ENCODE data around the gene TUSC2. TPM values are rescaled to one million over a fixed set of nuclear protein-coding genes. Genes with fewer than 3 reads are reported as not detected.

TUSC2 gene
- total and polyA plus RNA-seq, 2 of the 13 experiments (the other 11 are each of a cell fraction or from before 2014, with no cell fraction given), result 36.7 to 39.1 TPM

DNA sequence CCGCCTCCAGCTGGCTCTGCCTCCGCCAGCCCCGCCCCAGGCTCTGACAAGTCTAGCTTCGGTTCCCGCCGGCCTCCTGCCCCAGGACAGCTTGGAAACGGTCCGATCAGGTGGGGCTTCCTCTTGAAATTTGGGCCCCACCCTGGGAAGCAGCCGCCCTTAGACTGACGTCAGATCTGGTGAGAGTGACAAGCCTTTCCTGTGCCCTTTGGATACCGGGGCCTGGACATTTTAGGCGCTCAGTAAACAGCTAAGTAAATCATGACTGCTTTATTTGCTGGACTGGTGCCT, 28.4 kb downstream of the TUSC2 start (continued):
- TF ChIP-seq SNAPC5 (CRISPR knock-in tag; IDR thresholded peaks at IDR 0.05; ENCODE audit: borderline replicate concordance), result peak; percentile 56; the same call in 1 of the 2 replicates
- TF ChIP-seq PATZ1 (CRISPR knock-in tag; IDR thresholded peaks at IDR 0.05), result peak; percentile 96
- TF ChIP-seq, protein P1, sequence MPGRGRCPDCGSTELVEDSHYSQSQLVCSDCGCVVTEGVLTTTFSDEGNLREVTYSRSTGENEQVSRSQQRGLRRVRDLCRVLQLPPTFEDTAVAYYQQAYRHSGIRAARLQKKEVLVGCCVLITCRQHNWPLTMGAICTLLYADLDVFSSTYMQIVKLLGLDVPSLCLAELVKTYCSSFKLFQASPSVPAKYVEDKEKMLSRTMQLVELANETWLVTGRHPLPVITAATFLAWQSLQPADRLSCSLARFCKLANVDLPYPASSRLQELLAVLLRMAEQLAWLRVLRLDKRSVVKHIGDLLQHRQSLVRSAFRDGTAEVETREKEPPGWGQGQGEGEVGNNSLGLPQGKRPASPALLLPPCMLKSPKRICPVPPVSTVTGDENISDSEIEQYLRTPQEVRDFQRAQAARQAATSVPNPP (CRISPR knock-in tag; IDR thresholded peaks at IDR 0.05), result 0 out of 2 replicates have a peak, but pooled peaks have one; percentile 61
- TF ChIP-seq ZNF431 (CRISPR knock-in tag; IDR thresholded peaks at IDR 0.05; ENCODE audit: borderline replicate concordance, low read depth), result no peak
- TF ChIP-seq, protein P2, sequence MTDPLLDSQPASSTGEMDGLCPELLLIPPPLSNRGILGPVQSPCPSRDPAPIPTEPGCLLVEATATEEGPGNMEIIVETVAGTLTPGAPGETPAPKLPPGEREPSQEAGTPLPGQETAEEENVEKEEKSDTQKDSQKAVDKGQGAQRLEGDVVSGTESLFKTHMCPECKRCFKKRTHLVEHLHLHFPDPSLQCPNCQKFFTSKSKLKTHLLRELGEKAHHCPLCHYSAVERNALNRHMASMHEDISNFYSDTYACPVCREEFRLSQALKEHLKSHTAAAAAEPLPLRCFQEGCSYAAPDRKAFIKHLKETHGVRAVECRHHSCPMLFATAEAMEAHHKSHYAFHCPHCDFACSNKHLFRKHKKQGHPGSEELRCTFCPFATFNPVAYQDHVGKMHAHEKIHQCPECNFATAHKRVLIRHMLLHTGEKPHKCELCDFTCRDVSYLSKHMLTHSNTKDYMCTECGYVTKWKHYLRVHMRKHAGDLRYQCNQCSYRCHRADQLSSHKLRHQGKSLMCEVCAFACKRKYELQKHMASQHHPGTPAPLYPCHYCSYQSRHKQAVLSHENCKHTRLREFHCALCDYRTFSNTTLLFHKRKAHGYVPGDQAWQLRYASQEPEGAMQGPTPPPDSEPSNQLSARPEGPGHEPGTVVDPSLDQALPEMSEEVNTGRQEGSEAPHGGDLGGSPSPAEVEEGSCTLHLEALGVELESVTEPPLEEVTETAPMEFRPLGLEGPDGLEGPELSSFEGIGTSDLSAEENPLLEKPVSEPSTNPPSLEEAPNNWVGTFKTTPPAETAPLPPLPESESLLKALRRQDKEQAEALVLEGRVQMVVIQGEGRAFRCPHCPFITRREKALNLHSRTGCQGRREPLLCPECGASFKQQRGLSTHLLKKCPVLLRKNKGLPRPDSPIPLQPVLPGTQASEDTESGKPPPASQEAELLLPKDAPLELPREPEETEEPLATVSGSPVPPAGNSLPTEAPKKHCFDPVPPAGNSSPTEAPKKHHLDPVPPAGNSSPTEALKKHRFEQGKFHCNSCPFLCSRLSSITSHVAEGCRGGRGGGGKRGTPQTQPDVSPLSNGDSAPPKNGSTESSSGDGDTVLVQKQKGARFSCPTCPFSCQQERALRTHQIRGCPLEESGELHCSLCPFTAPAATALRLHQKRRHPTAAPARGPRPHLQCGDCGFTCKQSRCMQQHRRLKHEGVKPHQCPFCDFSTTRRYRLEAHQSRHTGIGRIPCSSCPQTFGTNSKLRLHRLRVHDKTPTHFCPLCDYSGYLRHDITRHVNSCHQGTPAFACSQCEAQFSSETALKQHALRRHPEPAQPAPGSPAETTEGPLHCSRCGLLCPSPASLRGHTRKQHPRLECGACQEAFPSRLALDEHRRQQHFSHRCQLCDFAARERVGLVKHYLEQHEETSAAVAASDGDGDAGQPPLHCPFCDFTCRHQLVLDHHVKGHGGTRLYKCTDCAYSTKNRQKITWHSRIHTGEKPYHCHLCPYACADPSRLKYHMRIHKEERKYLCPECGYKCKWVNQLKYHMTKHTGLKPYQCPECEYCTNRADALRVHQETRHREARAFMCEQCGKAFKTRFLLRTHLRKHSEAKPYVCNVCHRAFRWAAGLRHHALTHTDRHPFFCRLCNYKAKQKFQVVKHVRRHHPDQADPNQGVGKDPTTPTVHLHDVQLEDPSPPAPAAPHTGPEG (CRISPR knock-in tag; IDR thresholded peaks at IDR 0.05), result peak; percentile 16; the same call in 1 of the 2 replicates
- TF ChIP-seq TAF15 (IDR thresholded peaks at IDR 0.05; ENCODE audit: low read depth, low read length, poor library complexity, severe bottlenecking), result no peak
- TF ChIP-seq ZFX (CRISPR knock-in tag; IDR thresholded peaks at IDR 0.05; ENCODE audit: low read depth), result peak; percentile 25
- 0 out of 2 replicates have a peak, but pooled peaks have one; percentile 41 for TF ChIP-seq ZNF563 (CRISPR knock-in tag; IDR thresholded peaks at IDR 0.05)
- peak; percentile 30; the same call in 1 of the 2 replicates for TF ChIP-seq ZFP62 (CRISPR knock-in tag; IDR thresholded peaks at IDR 0.05)
- peak; percentile 53; the same call in 1 of the 2 replicates for TF ChIP-seq KAT8 (CRISPR knock-in tag; IDR thresholded peaks at IDR 0.05)
- TF ChIP-seq MED8 (CRISPR knock-in tag; IDR thresholded peaks at IDR 0.05; ENCODE audit: insufficient replicate concordance), result peak; percentile 52
- peak; percentile 33 for TF ChIP-seq XRCC5 (optimal IDR thresholded peaks at IDR 0.05; ENCODE audit: low read length)
- TF ChIP-seq MATR3 (CRISPR knock-in tag; IDR thresholded peaks at IDR 0.05), result no peak
- no peak for TF ChIP-seq ZFP91 (CRISPR knock-in tag; IDR thresholded peaks at IDR 0.05; ENCODE audit: borderline replicate concordance)
- no peak for TF ChIP-seq ZNF224 (CRISPR knock-in tag; IDR thresholded peaks at IDR 0.05)
- peak; percentile 42 for TF ChIP-seq ZNF709 (CRISPR knock-in tag; IDR thresholded peaks at IDR 0.05)
- TF ChIP-seq, protein P3, sequence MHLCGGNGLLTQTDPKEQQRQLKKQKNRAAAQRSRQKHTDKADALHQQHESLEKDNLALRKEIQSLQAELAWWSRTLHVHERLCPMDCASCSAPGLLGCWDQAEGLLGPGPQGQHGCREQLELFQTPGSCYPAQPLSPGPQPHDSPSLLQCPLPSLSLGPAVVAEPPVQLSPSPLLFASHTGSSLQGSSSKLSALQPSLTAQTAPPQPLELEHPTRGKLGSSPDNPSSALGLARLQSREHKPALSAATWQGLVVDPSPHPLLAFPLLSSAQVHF (CRISPR knock-in tag; IDR thresholded peaks at IDR 0.05), result 0 out of 2 replicates have a peak, but pooled peaks have one; percentile 6
- 0 out of 2 replicates have a peak, but pooled peaks have one; percentile 14 for TF ChIP-seq ZFP36L1 (CRISPR knock-in tag; IDR thresholded peaks at IDR 0.05)

All from HepG2 (cell line).